NCI-H526 treated with DMSO at 0.1 percent for 48 hours (cell line): ENCODE data around the gene DOCK4.
"Not testable (repeated sequence)": the region's sequence is repeated elsewhere in the genome, so short reads cannot be mapped to it uniquely, and the experiment has no call there.

Source experiments
- DNase-seq: peaks from one replicate; lab custom pipeline; 2025; lab: John Stamatoyannopoulos, UW

The DOCK4 gene

GRCh38 chr7:111952783-111953182, 253.4 kb downstream of the DOCK4 start:
- DNase-seq: no peak

GRCh38 chr7:111951052-111951451, 255.1 kb downstream of the DOCK4 start:
- DNase-seq: no peak

- no peak for DNase-seq
These were observed 263.6 kb downstream of the DOCK4 start for GRCh38 chr7:111942450-111943081.

- DNase-seq: no peak
These were observed 269.0 kb downstream of the DOCK4 start for GRCh38 chr7:111937163-111937562.

GRCh38 chr7:111933609-111934008, 272.6 kb downstream of the DOCK4 start:
- no peak for DNase-seq

- DNase-seq: no peak
These were observed 274.2 kb downstream of the DOCK4 start for GRCh38 chr7:111931958-111932357.

GRCh38 chr7:111931016-111931517, 275.1 kb downstream of the DOCK4 start:
- DNase-seq: no peak

- DNase-seq: no peak
These were observed 276.9 kb downstream of the DOCK4 start for GRCh38 chr7:111929264-111929663.

GRCh38 chr7:111927353-111928019, 278.7 kb downstream of the DOCK4 start:
- no peak for DNase-seq

- no peak for DNase-seq
These were observed 285.9 kb downstream of the DOCK4 start for GRCh38 chr7:111920329-111920728.

GRCh38 chr7:111919631-111920179, 286.5 kb downstream of the DOCK4 start:
- DNase-seq: no peak

GRCh38 chr7:111919164-111919563, 287.0 kb downstream of the DOCK4 start:
- DNase-seq: no peak

GRCh38 chr7:111918461-111918860, 287.7 kb downstream of the DOCK4 start:
- no peak for DNase-seq

- not testable (repeated sequence) for DNase-seq
These were observed 288.8 kb downstream of the DOCK4 start for GRCh38 chr7:111917404-111917803.

- DNase-seq: no peak
These were observed 291.9 kb downstream of the DOCK4 start for GRCh38 chr7:111914291-111914690.

- DNase-seq: no peak
These were observed 294.8 kb downstream of the DOCK4 start for GRCh38 chr7:111911166-111911961.

GRCh38 chr7:111910656-111911055, 295.5 kb downstream of the DOCK4 start:
- no peak for DNase-seq

- DNase-seq: not testable (repeated sequence)
These were observed 297.5 kb downstream of the DOCK4 start for GRCh38 chr7:111908673-111909072.

GRCh38 chr7:111903797-111904196, 302.4 kb downstream of the DOCK4 start:
- DNase-seq: no peak

GRCh38 chr7:111903016-111903415, 303.2 kb downstream of the DOCK4 start:
- no peak for DNase-seq

GRCh38 chr7:111900283-111900682, 305.9 kb downstream of the DOCK4 start:
- no peak for DNase-seq

- DNase-seq: no peak
These were observed 311.1 kb downstream of the DOCK4 start for GRCh38 chr7:111895049-111895448.

- no peak for DNase-seq
These were observed 311.7 kb downstream of the DOCK4 start for GRCh38 chr7:111894518-111894917.
